ENCODE data around the gene CD82. TPM values are rescaled to one million over a fixed set of nuclear protein-coding genes. Genes with fewer than 3 reads are reported as not detected.
"Not testable (repeated sequence)": the region's sequence is repeated elsewhere in the genome, so short reads cannot be mapped to it uniquely, and the experiment has no call there.

The CD82 gene
- polyA plus RNA-seq, 3 donors = 14.6 to 20.4 (median 17.8) TPM

DNA sequence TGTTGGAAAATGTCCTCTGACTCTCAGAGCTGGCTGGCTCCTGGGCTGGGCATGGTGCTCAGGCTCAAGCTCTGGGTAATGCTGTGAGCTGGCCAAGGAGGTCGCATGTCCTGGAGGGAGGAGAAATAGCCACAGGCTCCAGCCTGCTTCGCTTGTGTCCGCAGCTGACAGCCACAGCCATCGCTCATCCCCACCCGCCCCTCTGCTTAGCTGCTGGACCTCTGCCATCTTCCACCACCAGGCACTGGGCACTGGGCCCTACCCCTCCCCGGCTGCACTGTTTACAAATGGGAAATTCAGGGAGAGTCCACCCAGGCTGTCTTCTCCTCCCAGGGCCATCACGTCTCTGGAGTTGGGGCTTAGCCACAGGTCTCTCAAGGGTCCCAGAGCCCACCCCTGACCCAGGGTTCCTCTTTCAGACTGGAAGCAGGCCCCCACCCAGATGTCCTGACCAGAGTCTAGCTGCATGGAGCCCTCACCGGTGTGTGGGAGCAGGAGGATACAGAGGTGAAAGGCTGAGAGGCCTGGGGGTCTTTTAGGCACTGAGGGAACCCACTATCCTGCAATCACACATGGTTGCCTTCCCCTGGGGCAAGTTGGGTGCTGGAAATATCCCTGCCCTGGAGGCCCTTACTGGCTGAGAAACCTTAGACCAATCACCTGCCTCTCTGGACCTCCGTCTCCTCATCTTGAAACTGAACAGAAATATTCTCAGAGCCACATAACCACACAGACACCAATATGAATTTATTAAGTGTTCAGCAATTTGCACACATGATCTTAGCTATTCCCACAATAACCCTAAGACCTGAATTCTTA lies 62.7 kb downstream of the CD82 start:
- DNase-seq (ENCODE audit: low read depth in 3 of 3, low spot score in 2 of 3) = no peak

DNA sequence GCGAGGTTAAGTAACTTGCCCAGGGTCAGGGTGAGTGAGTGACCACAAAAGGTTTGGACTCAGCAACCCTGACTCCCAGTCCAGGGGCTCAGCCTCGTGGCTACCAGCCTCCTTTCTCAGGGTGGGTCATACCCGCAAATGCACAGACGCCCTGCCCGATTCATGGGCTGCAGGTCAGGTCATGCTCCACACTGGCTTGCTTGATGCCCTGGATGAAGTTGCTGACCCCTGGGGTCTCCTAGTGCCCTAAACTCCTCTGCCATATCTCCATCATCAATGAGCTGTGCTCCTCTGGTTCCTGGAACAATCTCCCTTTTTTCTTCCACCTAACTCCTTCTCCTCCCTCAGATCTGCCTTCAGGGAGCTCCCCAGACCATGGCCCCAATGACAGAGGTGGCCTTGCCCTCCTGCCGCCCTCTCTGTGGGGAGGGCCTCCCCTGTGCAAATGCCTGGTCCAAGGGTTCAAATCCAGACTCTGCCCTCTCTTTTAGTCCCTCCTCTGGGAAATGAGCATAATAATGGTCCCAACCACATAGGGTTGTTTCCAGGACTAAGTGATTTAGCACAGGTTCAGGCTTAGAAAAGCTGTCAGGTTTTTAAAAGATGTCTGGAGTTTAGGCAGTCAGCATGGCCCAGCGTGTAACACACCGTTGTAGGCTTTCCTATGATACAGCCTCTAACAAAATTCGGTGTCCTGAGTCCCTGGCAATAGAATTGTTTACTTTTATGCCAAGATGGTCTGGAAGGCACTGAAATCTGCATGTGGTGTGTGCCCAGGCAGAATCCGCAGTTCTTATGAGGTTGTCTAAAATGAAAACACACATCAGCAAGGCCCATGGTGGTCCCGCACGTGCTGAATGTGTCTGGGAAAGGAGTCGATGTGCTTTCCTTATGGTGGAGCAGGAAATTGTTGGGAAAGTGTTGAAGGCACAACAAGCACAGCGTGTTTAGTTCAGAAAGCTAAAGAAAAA lies 63.6 kb downstream of the CD82 start:
- DNase-seq (ENCODE audit: low read depth in 3 of 3, low spot score in 2 of 3) = no peak

DNA sequence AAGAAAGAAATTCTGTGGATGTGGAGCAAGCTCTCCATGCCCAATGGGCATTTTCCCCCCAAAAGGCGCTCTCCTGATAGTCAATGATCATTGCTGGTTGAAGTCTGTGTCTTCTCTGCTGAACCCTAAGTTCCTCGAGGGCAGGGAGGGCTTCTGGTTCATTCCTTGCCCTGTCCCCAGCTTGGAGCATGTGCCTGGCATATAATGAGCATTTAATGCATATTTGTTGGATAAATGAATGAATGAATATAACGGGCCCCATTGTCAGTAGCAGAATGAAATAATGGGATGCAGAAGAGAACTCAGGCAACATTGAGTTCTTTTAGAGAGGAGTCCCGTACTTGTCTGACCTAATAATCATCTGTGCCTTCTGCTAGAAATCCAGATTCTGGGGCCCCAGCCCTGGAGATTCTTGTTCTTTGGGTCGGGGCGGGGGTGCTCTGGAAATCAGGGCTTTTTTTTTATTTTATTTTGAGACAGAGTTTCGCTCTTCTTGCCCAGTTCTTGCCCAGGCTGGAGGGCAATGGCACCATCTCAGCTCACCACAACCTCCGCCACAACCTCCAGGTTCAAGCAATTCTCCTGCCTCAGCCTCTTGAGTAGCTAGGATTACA lies 64.4 kb downstream of the CD82 start:
- no peak for DNase-seq (ENCODE audit: low read depth in 3 of 3, low spot score in 2 of 3)

DNA sequence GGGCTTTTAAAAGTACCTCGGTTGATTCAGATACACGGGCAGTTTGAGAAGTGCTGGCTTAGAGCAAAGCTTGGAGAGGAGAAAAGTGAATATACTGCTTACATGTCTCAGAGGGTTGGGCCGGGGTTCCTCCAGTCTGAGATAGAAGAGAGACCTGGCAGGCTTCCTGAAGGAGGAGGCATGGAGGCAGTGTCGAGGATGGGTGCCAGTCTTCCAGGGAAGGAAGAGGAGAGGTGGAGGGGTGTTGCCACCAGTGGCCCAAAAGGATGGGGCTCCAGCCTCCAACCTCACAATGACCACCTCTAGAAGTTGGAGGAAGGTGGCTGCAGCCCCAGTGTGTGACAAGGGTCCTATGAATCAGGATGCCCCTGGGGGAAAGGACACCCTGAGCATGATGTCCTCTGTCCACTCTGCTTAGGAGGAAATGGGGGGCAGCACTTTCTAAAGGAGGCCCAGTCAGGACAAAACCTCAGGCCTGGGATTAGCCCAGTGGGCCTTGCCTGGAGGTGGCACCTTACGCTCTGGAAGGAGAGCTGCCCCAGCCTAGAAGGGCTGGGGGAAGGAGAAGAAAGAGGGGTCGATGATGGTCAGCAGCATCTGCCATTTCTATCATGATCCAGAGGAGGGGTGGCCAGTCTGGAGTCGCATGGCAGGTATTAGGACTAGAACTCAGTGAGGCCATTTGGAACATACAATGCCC lies 65.2 kb downstream of the CD82 start:
- no peak for DNase-seq (ENCODE audit: low read depth in 3 of 3, low spot score in 2 of 3)

DNA sequence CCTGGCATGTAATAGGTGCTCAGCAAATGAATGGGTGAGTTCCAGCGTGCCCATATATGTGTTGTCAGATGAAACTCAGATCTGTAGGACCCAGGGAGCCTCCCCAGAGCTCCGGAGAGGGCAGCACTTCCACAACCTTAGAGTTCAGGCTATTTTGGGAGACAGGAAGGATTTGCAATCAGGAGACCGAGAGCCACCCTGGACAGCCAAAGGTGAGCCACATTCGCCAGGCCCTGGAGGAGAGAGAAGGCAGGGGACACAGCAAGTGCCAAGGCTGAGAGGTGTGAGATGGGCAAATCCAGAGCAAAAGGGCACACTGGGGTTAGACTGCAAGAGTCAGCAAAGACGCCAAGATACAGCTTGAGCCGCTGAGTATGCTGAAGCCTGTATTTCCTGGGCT lies 66.4 kb downstream of the CD82 start:
- no peak for DNase-seq (ENCODE audit: low read depth in 3 of 3, low spot score in 2 of 3)

DNA sequence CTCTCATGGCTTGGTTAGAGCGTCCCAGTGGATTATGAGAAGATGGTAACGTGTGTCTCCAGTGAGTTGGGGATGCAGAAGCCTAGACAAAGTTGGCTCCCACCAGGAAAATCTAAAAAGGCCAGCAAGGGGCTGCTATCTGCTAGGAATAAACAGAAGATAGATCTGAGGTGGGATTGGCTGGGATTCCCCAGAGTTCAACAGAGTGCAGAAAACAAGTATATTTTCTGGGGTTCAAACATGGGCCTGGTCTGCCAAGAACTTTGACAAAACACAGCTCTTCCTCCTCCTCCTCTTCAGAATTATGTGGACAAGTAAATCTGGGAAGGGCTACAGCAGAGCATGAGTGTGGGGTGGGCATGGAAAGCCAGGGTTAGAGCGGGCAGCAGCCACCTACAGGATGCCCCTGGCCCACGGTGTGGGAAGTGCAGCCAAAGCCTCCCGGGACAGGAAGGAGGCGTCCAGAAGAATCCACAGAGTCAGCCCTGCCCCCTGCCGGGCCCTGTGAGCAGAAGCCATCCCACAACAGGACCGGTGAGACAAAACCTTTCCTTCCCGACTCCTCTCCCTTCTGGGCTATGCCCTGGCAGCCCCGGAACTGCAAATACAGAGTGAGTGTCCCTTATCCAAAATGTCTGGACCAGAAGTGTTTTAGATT lies 67.1 kb downstream of the CD82 start:
- no peak for DNase-seq (ENCODE audit: low read depth in 3 of 3, low spot score in 2 of 3)

DNA sequence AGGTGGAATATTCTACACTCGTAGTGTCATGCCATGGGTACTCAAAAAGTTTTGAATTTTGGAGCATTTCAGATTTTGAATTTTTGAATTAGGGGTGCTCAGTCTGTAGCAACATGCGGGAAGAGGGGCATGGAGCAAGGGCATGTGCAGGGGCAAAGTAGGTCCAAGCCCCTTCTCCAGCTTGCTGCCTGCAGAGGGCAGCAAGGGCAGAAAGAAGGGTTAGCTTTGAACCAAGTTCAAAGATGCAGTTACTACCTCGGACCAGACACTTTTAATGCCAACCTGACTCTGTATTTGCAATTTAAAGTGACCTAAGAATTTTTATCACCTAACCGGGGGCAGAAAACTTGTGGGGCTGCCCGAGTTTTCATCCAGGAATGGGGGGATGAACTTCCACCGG lies 68.2 kb downstream of the CD82 start:
- DNase-seq (ENCODE audit: low read depth in 3 of 3, low spot score in 2 of 3) = no peak

DNA sequence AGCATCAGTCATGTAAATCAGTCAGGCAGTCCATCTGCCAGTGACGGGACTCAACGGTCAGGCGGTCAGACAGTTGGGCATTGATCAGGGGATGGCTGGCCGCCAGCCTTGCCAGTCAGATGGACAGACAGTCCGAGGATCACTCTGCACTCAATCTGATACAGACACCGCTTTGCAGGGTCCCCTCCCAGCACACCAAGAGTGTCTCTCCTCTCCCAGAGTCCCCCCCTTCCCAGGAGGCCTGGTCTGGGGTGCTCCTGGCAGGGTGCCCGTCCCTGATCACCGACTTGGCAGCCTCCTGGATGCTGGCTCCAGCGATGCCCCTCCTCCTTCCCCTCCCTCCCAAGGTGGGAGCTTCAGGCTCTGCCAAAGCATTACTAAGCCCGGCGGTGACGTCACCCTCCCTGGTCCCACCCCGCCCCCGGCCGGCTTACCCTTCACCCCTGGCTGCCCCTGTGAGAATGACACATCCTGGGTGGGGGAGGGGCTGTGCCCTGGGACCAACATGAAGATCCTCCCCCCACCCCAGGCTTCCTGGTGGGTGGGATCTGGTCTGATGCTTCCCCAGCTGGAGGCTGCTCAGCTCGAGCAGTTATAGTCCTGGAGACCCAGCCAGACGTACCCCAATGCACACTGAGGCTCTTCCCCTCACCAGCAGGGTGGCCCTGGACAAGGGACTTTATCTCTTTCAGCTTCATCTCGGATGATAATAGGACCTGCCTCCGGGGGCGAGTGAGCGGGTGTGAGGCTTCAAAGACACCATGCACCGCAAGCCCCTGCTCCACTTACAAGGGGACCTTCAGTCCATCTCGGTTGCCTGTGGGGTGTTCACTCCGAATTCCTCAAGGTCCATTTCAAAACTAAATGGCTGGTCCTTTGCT lies 69.2 kb downstream of the CD82 start:
- DNase-seq (ENCODE audit: low read depth in 3 of 3, low spot score in 2 of 3) = peak; percentile 40 to 69 (median 67)

DNA sequence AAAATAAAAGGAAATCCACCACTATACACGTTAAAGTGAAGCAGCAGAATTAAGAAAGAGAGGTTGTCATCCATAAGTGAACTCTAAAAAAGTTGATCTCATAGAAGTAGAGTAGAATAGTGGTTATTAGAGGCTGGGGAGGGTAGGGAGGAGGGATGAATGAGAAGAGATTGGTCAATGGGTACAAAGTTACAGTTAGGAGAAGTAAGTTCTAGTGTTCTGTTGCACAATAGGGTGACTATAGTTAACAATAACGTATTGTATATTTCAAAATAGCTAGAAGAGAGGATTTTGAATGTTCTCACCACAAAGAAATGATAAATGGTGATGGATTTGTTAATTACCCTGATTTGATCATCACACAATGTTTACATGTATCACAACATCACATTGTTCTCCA lies 72.0 kb downstream of the CD82 start:
- no peak for DNase-seq (ENCODE audit: low read depth in 3 of 3, low spot score in 2 of 3)

DNA sequence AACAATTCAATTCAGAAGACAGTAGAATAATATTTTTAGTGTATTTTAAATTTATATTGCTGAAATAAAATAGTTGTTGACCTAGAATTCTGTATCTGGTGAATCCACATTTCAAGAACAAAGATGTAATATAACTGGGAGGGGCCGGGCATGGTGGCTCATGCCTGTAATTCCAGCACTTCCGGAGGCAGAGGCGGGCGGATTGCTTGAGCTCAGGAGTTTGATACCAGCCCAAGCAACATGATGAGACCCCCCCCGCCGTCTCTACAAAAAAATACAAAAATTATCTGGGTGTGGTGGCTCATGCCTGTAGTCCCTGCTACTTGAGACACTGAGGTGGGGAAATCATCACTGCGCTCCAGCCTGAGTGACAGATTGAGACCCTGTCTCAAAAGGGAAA lies 72.6 kb downstream of the CD82 start:
- DNase-seq (ENCODE audit: low read depth in 3 of 3, low spot score in 2 of 3) = no peak

DNA sequence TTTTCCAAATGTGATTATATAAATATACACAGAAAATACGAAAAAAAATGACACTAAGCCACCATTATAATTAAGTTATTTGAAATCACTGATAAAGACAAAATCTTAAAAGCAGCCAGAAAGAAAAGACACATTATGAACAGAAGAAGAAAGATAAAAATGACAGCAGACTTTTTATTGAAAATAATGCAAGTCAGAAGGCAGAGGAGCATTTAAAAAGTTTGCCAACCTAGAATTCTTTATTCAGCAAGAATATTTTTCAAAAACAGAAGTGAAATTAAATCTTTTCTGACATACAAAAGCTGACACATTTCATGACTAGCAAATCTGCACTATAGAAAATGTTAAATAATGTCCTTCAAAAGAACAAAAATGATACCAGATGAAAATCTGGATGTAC lies 77.8 kb downstream of the CD82 start:
- no peak for DNase-seq (ENCODE audit: low read depth in 3 of 3, low spot score in 2 of 3)

DNA sequence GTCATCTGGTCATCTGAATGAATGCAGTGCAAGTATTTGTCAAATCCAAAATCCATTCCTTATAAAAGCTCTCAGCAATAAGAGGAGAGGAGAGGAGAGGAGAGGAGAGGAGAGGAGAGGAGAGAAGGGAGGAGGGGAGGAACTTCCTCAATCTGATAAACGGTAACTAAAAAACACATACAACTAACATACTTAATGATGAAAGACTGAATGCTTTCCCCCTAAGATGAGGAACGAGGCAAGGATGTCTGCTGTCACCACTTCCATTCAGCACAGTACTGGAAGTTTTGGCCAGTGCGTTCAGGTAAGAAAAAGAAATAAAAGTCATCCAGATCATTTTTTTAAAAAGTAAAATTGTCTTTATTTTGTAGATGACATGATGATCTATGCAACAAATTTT lies 80.4 kb downstream of the CD82 start:
- no peak for DNase-seq (ENCODE audit: low read depth in 3 of 3, low spot score in 2 of 3)

DNA sequence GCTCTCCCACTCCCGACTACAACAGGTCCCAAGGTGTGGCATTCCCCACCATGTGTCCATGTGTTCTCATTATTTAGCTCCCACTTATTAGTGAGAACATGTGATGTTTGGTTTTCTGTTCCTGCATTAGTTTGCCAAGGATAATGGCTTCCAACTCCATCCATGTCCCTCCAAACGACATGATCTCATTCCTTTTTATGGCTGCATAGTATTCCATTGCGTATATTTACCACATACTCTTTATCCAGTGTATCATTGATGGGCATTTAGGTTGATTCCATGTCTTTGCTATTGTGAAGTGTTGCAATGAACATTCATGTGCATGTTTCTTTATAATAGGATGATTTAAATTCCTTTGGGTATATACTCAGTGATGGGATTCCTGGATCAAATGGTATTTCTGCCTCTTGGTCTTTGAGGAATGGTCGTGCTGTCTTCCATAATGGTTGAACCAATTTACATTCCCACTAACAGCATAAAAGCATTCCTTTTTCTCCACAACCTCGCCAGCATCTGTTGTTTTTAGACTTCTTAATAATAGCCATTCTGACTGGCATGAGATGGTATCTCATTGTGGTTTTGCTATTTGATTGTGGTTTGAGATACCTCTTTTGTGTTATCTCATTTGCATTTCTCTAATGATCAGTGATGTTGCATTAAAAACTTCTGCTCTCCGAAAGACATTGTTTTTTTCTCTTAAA lies 81.9 kb downstream of the CD82 start:
- not testable (repeated sequence) for DNase-seq (ENCODE audit: low read depth in 3 of 3, low spot score in 2 of 3)

DNA sequence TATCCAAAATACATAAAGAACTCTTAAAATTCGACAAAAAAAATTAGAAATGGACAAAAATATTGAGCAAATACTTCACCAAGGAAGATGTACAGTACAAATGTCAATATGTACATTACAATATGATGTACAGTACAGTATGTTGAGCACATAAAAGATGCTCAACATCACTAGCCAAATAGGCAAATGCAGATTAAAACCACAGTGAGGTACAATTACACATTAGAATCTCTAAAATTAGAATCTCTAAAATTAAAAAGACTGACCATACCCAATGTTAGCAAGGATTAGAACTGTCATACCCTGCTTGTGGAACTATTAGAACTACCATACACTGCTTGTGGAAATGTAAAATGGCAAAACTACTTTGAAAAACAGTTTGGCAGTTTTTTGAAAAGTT lies 82.6 kb downstream of the CD82 start:
- no peak for DNase-seq (ENCODE audit: low read depth in 3 of 3, low spot score in 2 of 3)

DNA sequence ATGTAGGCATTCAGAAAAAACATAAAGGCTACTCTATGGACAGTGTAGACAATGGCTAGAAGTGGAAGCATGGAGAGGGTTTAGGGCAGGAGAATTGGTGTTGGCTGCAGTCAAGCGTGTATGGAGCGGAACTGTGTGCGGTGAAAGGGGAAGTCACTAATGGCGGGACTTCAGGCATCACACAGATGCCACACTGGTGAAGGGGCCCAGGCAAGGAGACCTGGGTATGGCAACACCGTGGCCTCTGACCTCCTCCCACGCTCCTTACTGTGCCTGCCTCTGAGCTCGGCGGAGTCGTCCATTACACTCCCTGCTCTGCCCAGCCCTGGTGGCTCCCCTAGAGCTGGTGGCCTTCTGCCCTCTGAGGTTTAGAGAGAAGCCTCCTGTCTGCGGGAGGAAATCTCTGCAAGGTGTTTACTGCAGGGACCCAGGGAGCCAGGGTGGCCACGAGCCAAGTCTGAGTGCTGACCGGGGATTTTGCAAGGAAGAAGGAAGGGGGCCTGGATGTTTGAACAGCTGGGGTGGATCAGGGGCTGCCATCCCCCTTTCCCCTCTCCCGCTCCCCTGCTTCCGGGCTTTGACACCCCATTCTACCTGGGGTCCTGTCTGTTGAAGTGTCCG lies 86.2 kb downstream of the CD82 start:
- DNase-seq (ENCODE audit: low read depth in 3 of 3, low spot score in 2 of 3) = no peak

DNA sequence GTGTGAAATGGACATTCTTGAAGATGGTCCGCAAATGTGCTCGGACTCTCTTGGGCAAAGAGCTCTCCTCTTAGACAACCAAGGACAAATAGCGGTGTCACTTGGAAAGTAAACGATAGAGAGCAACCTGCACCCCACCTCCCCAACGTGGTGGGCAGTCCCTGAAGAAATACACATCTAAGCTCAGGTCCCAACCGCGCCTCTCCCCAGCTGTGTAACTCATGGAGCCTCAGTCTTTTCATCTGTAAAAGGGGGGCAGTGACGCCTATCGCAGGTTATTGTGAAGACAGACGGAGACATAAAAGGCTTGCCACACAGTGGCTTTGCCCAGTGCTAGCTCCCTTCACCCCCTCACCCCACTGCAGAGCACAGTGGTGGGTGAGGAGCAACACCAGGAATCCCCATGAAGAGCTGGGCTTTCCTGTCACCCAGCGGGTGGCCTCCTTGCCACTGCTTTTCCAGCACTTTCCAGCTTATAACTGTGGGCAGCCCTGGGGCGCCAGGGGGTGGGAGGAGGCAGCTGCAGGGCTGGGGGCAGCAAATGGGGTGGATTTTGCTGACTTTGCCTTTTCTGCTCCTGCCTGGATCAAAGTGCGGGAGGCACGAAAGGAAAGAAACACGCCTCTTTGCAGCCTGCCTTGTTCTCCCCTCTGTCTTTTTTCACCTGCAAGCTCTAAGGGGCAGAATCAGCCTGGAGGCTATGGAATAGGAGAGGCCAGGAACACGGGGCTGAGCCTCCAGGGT lies 87.6 kb downstream of the CD82 start:
- DNase-seq (ENCODE audit: low read depth in 3 of 3, low spot score in 2 of 3) = no peak

DNA sequence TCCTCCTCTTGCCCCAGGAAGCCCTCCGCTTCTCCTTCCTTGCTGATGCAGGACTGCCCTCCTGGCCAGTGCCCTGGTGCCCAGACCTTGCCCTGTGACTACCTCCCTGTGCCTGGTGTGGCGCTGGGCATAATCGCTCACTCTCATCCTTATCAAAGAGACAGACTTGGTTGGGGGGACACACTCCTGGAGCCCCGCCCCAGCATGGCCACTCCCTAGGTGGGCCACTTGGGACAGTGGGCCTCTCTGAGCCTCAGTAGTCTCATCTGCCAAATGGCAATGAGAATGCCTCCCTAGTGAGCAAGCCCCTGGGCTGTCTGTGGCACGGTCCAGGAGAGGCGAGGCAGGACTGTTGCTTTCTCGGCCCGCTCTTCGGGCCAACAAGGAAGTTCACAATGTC lies 88.6 kb downstream of the CD82 start:
- DNase-seq (ENCODE audit: low read depth in 3 of 3, low spot score in 2 of 3) = no peak

Data from right renal cortex interstitium (tissue), 3 donors.